ENCODE measurements around the gene ANG.
"Not testable (repeated sequence)": the region's sequence is repeated elsewhere in the genome, so short reads cannot be mapped to it uniquely, and the experiment has no call there.

ANG gene

GRCh38 chr14:20738292-20738691 is 49.7 kb downstream of the ANG start:
- not testable (repeated sequence) for DNase-seq (ENCODE audit: low read depth in 3 of 3, low spot score in 1 of 3)

- DNase-seq (ENCODE audit: low read depth in 3 of 3, low spot score in 1 of 3) = no peak
Observed at GRCh38 chr14:20742132-20742531, 53.6 kb downstream of the ANG start.

- DNase-seq (ENCODE audit: low read depth in 3 of 3, low spot score in 1 of 3) = no peak
Observed at GRCh38 chr14:20743556-20743955, 55.0 kb downstream of the ANG start.
